HG03571 (cell line): ENCODE results near the gene MTNR1A.
"Not testable (repeated sequence)": the region's sequence is repeated elsewhere in the genome, so short reads cannot be mapped to it uniquely, and the experiment has no call there.

Source experiments
- ATAC-seq: cut with Tn5 transposase; IDR thresholded peaks from one replicate; pipeline ENCODE4 v1.9.1; 2021; ENCODE audit not compliant: unreplicated experiment

MTNR1A gene

GRCh38 chr4:186563761-186564160 is 8.4 kb upstream of the MTNR1A start:
- ATAC-seq: no peak

DNA sequence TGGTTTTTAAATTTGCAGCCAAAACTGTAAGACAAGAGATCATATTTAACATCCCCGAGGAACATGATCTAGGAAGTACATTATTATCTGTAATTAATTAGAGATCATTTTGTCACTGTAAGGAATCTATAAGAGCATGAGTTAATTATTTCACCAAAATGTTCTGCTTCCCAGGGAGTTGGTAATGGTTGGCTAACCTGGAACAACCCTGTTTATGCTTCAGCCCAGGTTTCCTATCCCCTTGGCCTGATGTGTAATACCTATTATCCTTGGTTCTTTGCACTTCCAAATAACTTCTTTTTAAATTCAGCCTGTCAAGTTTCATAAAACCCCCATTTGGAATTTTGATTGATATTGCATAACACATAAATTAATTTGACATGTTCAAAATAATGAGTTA is 6.4 kb upstream of the MTNR1A start:
- ATAC-seq: no peak

GRCh38 chr4:186560647-186561046 is 5.3 kb upstream of the MTNR1A start:
- ATAC-seq: no peak

GRCh38 chr4:186557486-186557885 is 2.1 kb upstream of the MTNR1A start:
- no peak for ATAC-seq

GRCh38 chr4:186557061-186557460 is 1.7 kb upstream of the MTNR1A start:
- ATAC-seq: no peak

DNA sequence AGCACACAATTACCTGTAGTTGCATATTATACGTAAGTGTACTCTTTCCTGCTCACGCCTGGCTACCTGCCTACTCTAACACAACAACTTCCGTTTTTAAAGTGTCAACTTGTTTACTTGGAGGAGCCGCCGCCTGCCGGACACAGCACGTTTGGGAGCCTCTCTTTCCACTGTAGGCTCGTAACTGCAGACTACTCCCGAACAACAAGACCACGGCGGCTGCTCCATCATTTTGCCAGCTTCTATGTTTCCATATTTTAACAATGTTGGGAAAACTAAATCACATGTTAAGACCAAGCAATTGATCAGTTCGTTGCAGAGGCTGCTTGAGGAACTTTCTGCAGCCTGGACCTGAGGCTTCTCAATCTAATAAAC is 841 bp downstream of the MTNR1A start:
- ATAC-seq: no peak

DNA sequence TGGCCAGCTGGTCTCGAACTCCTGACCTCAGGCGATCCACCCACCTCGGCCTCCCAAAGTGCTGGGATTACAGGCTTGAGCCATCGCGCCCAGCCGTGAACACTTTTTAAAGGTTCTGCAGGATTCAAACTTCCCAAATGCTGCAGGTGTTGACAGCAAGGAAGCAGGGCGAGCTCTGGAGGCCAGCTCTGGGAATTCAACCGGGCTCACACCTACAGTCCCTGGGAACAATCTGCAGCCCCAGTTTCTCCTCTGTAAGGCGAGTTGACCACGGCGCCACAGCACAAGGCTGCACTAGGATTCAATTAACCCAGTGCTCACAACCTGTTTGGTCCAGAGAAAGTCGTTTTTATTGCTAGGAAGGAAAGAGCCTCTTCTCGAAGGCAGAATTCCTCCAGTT is 1.6 kb downstream of the MTNR1A start:
- no peak for ATAC-seq

- ATAC-seq: no peak
These were observed 3.5 kb downstream of the MTNR1A start for GRCh38 chr4:186551849-186552248.

DNA sequence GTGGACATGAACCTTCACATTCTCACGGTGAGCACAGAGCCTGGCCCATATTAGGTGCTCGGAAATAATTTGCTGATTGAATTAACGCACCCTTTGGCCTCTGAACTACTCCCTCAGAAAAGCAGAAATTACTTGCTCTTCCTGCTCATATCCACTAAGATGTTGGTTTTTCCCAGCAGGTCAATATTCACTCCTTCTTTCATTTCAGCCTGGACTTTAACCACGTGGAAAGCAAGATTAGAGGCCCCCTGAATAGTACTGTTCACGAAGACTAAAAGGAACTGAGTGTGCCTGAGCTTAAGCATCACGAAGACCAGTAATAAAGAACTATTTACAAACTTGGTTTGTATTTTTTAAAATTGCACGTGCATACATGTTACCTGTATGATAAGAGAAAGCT is 9.9 kb downstream of the MTNR1A start:
- no peak for ATAC-seq

GRCh38 chr4:186543206-186543605 is 12.2 kb downstream of the MTNR1A start:
- ATAC-seq: no peak

GRCh38 chr4:186541801-186542200 is 13.6 kb downstream of the MTNR1A start:
- no peak for ATAC-seq

- ATAC-seq: no peak
These were observed 17.4 kb downstream of the MTNR1A start for GRCh38 chr4:186537843-186538521.

DNA sequence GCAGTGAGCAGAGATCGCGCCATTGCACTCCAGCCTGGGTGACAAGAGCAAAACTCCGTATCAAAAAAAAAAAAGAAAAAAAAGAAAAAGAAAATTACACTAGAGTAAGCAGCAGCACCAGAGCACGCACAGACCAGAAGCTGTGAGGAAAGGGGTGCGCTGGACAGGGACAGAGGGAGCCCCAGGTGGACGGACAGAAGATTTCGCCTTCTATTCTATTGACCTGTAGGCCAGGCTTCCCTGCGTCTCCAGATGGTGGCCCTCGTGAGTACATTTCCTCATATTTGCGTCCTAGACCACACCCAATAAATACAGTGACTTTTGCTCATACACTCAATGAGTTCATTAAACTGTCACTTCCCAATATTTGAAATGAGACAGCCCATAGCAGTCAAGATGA is 19.1 kb downstream of the MTNR1A start:
- no peak for ATAC-seq

GRCh38 chr4:186534056-186534455 is 21.3 kb downstream of the MTNR1A start:
- no peak for ATAC-seq

- not testable (repeated sequence) for ATAC-seq
These were observed 31.4 kb downstream of the MTNR1A start for GRCh38 chr4:186523927-186524326.

DNA sequence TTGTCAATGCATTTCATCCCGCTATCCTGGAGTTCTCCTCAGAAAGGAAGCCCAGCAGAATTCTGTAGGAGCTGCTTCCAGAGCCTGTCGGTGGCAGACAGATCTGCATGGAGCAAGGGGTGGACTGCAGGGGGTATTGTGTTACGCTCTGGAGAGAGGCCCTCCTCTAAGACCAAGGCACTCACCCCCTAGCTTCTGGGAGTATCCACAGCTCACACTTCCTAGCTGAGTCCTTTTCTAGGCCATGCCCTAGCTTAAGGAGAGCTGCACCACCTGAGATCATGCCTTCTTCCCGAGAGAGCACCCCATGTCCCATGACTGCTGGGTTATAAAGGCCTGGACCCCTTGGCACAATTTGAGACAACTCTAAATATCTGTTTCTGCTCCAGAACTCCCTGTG is 39.1 kb downstream of the MTNR1A start:
- ATAC-seq: no peak

GRCh38 chr4:186514271-186514950 is 41.0 kb downstream of the MTNR1A start:
- ATAC-seq: no peak

DNA sequence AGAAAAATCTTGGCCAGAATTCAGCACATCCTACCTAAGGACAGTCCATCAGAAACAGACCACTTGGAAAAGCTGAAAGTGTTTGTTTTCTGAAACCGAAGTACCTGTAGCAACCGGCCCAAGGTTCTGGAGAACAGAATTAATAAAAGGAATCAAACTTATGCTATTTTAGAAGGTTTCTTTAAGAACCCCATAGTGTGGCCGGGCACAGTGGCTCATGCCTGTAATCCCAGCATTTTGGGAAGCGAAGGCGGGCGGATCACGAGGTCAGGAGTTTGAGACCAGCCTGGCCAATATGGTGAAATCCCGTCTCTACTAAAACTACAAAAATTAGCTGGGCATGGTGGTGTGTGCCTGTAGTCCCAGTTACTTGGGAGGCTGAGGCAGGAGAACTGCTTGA is 50.6 kb downstream of the MTNR1A start:
- not testable (repeated sequence) for ATAC-seq

- ATAC-seq: no peak
These were observed 53.1 kb downstream of the MTNR1A start for GRCh38 chr4:186502231-186502630.

GRCh38 chr4:186501554-186501953 is 53.8 kb downstream of the MTNR1A start:
- no peak for ATAC-seq

DNA sequence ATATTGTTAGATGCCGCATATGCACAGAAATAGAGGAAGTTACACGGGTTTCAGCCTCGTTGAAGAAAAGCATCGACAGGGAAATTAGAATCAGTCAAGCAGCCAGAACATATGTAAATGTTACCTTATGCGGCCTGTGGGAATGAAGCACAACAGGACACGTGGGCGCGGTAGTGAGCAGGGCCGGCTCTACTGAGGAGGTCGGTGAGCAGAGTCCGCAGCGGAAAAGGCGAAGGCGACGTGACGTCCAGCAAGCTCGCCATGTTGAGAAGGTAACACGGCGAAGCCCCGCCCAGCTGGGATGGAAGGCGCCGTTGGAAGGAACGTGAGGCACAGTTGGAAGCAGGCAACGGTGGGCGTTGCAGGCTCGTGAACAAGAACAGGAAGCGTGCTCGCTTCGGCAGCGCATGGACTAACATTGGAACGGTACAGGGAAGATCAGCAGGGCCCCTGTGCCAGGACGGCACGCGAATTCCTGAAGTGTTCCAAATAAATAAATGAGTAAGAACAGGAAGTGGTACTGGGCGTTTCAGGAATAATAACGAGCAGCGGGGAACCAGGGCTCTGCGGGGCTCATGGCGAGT is 54.6 kb downstream of the MTNR1A start:
- ATAC-seq: no peak

DNA sequence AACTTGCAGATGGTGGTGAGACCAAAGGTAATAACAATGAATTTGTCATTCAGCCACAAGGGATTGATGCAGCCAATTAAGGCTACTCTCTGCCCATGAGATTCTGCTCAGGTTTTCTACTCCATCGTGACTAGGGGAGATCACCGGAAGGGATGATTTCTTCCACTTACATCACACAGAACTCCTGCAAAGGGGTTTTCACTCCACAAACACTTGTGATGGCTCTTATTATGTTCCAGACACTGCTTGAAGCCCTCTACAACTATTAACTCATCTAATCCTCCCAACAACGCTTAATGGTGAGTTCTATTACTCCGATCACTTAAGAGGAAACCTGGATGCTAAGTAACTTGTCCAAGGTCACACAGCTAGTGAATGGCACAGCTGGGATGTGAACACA is 55.9 kb downstream of the MTNR1A start:
- no peak for ATAC-seq

DNA sequence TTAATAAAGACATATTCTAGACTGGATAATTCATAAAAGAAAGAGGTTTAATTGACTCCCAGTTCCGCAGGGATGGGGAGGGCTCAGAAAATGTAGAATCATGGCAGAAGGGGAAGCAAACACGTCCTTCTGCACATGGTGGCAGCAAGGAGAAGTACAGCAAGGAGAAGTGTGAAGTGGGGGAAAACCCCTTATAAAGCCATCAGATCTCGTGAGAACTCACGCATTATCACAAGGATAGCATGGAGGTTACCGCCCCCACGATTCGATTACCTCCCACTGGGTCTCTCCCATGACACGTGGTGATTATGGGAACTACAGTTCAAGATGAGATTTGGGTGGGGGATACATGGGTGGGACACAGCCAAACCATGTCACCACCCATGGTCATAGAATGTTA is 58.3 kb downstream of the MTNR1A start:
- ATAC-seq: no peak
